ENCODE results near the gene NDRG3. TPM values are rescaled to one million over a fixed set of nuclear protein-coding genes. Genes with fewer than 3 reads are reported as not detected.

NDRG3 gene
- total RNA-seq, 1 experiment from 2014 or later: 55.6 TPM

DNA sequence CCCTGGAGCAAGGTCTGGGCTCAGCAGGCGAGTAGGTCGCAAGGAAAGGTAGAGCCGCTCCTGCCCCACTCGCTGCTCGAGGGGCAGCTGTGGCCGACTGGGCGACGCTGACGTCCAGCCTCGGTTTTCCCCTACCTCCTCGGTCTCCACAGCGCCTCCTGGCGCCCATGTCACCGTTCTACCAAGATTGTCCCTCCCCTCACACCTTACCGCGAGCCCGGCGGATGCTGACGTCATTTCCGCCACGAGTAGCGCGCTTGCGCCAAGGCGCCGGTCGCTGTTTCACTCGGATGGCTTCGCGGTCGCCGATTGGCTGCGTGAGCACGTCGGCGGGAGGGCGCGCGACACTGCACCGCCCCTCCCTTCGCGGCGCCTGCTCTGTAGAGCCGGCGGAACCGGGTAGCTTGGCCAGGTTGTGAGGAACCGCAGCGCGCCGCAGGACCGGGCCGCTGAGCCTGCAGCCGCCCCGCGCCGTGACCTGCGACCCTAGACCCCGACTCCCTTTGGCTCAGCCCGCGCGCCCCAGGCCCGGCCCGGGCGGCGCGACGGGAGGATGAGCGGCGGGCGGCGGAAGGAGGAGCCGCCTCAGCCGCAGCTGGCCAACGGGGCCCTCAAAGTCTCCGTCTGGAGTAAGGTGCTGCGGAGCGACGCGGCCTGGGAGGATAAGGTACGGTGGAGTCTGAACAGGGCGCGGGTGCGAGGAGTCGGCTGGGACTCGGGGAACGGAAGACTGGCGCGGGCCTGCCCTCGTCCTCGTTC, 140.3 kb downstream of the NDRG3 start, which contains the start of gene RAB5IF:
TSS of gene RAB5IF (plus strand) at position 381 of the 759 bp plus-strand sequence. CDS start at position 554, 173 bp downstream.
- CTCF ChIA-PET: interaction anchor here (0.5 to 1.3 kb wide), 13 partner anchors 16 to 532 kb away, joined by 3 to 10 read pairs (median 4); partner anchors contain the start of gene DSN1
- Histone ChIP-seq H3K4me2 (peak within 1 kb of the TSS; percentile 90), H3F3A (ENCODE audit: insufficient read depth, low read depth) (peaks cover 55% of the 10 kb centered on the region), H3K36me3 (ENCODE audit: low read depth) (peaks cover 24% of the 10 kb centered on the region), H2AFZ (peak within 1 kb of the TSS; percentile 73), H3K4me3 (peak within 1 kb of the TSS; percentile 100), H3K27ac (peak within 1 kb of the TSS; percentile 95), H3K9me3 (ENCODE audit: insufficient read depth, low read depth) (no peaks in the 10 kb centered on the region), H3K9me2 (ENCODE audit: insufficient read depth) (no peaks in the 10 kb centered on the region), H3K79me2 (ENCODE audit: low read depth) (peaks cover 47% of the 10 kb centered on the region), H4K20me1 (ENCODE audit: insufficient read depth) (peaks cover 13% of the 10 kb centered on the region), H3K4me1 (replicated peaks; ENCODE audit: insufficient read depth) (peaks cover 22% of the 10 kb centered on the region), H3K27me3 (ENCODE audit: insufficient read depth, low read depth) (no peaks in the 10 kb centered on the region)
- POLR2A ChIA-PET (ENCODE audit: unreplicated experiment): interaction anchor here (0.5 to 0.7 kb wide), 2 partner anchors 190 to 950 kb away, joined by 3 to 7 read pairs; no protein-coding TSS in a partner anchor
- TF ChIP-seq EZH2 (IDR thresholded peaks at IDR 0.05; ENCODE audit: low read depth): no peak
- TF ChIP-seq, protein P1, sequence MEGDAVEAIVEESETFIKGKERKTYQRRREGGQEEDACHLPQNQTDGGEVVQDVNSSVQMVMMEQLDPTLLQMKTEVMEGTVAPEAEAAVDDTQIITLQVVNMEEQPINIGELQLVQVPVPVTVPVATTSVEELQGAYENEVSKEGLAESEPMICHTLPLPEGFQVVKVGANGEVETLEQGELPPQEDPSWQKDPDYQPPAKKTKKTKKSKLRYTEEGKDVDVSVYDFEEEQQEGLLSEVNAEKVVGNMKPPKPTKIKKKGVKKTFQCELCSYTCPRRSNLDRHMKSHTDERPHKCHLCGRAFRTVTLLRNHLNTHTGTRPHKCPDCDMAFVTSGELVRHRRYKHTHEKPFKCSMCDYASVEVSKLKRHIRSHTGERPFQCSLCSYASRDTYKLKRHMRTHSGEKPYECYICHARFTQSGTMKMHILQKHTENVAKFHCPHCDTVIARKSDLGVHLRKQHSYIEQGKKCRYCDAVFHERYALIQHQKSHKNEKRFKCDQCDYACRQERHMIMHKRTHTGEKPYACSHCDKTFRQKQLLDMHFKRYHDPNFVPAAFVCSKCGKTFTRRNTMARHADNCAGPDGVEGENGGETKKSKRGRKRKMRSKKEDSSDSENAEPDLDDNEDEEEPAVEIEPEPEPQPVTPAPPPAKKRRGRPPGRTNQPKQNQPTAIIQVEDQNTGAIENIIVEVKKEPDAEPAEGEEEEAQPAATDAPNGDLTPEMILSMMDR (conservative IDR thresholded peaks at IDR 0.05): peak; percentile 80
- intact Hi-C loops (cut with micrococcal nuclease; ENCODE audit: unreplicated experiment): loop anchor here (1.0 to 5.0 kb wide), 4 partner anchors 31 to 143 kb away; partner anchors contain the start of gene NDRG3
- no TSS peak for BruUV-seq (replicated peaks)
- peak; percentile 91 to 100 for DNase-seq

DNA sequence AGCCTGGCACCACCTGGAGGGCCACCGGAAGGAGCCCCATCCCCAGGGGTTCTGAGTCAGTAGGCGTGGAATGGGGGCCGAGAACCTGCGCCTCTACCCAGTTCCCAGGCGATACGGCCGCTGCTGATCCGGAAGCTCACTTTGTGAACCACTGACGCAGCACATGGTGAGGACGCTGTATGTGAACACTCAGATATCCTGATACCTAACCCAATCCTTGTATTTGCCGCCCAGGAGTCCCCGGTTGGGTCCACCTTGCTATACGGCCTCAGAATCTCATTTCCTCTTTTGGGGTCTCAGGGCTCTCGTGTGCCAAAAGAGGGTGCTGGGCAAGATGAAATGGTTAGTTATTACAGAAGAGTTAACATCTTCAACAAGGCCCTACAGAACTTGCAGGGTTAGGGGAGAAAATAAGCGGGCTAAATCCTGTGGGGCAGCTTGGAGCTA, 140.9 kb downstream of the NDRG3 start:
- Histone ChIP-seq H3K9me3 (ENCODE audit: insufficient read depth, low read depth) (no peaks in the 10 kb centered on the region), H3K27ac (peak overlapping the region; percentile 91), H3K4me1 (replicated peaks; ENCODE audit: insufficient read depth) (peaks cover 22% of the 10 kb centered on the region), H3F3A (ENCODE audit: insufficient read depth, low read depth) (peaks cover 49% of the 10 kb centered on the region), H3K36me3 (ENCODE audit: low read depth) (peaks cover 19% of the 10 kb centered on the region), H4K20me1 (ENCODE audit: insufficient read depth) (peaks cover 10% of the 10 kb centered on the region), H3K27me3 (ENCODE audit: insufficient read depth, low read depth) (no peaks in the 10 kb centered on the region), H2AFZ (peak overlapping the region; percentile 70), H3K9me2 (ENCODE audit: insufficient read depth) (no peaks in the 10 kb centered on the region), H3K79me2 (ENCODE audit: low read depth) (peaks cover 43% of the 10 kb centered on the region), H3K4me2 (peak overlapping the region; percentile 89), H3K4me3 (peak overlapping the region; percentile 53)
- BruUV-seq (replicated peaks): TSS peak; percentile 63
- peak; percentile 54 to 82 for DNase-seq
- intact Hi-C loops (cut with micrococcal nuclease; ENCODE audit: unreplicated experiment): loop anchor here (1.0 to 5.0 kb wide), 4 partner anchors 30 to 143 kb away; partner anchors contain the start of gene NDRG3
- POLR2A ChIA-PET (ENCODE audit: unreplicated experiment): no interaction called here
- CTCF ChIA-PET: interaction anchor here (0.5 to 1.3 kb wide), 6 partner anchors 32 to 533 kb away, joined by 3 to 10 read pairs (median 4); partner anchors contain the start of gene DSN1
- TF ChIP-seq EZH2 (IDR thresholded peaks at IDR 0.05; ENCODE audit: low read depth): no peak
- TF ChIP-seq, protein P1 (conservative IDR thresholded peaks at IDR 0.05): no peak

Other genes with a start within 250 kb of the NDRG3 start
- gene MYL9, start 204.6 kb downstream of the NDRG3 start, total RNA-seq (2021): 13.3 and 25.3 TPM in 2 replicates
- 15.7 and 18.3 TPM in 2 replicates for gene TGIF2, start 172.5 kb downstream of the NDRG3 start, total RNA-seq (2021)
- 220 and 303 TPM in 2 replicates for gene RAB5IF, start 140.3 kb downstream of the NDRG3 start, total RNA-seq (2021)
- gene SLA2, start 99.9 kb downstream of the NDRG3 start, total RNA-seq (2021): not detected in 2 replicates
- gene DSN1, start 27.7 kb upstream of the NDRG3 start, total RNA-seq (2021): 29.2 and 32.4 TPM in 2 replicates
- not detected in 2 replicates for gene TLDC2, start 130.0 kb upstream of the NDRG3 start, total RNA-seq (2021)
- 14.0 and 21.2 TPM in 2 replicates for gene SAMHD1, start 205.6 kb upstream of the NDRG3 start, total RNA-seq (2021)

Data from PC-9 (cell line).